WTC11 (cell line): ENCODE data around the gene CCDC158.

Source experiments
- CREB1 ChIP-seq: sonication (generic); formaldehyde crosslinking; IDR thresholded peaks from 2 replicates; pipeline ENCODE4 v1.8.0; 2023; ENCODE audit warnings: mild to moderate bottlenecking, missing genetic modification reagents
- ZNF138 ChIP-seq: sonication (generic); formaldehyde crosslinking; conservative IDR thresholded peaks from 2 replicates; pipeline ENCODE4 v1.8.1; 2022; ENCODE audit warnings: mild to moderate bottlenecking, moderate library complexity, missing genetic modification reagents
- TF ChIP-seq, protein P1 (sequence below): sonication (generic); formaldehyde crosslinking; IDR thresholded peaks from 2 replicates; pipeline ENCODE4 v1.8.1; 2022; ENCODE audit warnings: low read depth, mild to moderate bottlenecking, moderate library complexity, missing genetic modification reagents, borderline replicate concordance

DNA sequence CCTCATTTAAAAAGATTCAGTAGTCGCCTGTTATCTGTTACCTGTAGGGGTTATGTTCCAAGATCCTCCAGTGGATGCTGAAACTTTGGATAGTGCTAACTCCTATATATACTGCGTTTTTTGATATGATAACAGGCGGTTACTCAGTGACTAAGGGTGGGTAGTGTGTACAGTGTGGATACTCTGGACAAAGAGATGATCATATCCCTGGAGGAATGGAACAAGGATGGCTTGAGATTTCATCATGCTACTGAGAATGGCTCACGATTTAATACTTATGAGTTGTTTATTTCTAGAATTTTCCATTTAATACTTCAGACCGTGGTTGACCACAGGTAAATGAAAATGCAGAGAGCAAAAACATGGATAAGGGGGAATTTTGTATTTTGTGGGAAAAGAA is 147.9 kb downstream of the CCDC158 start:
- TF ChIP-seq CREB1 (no peak), ZNF138 (no peak)
- TF ChIP-seq, protein P1, sequence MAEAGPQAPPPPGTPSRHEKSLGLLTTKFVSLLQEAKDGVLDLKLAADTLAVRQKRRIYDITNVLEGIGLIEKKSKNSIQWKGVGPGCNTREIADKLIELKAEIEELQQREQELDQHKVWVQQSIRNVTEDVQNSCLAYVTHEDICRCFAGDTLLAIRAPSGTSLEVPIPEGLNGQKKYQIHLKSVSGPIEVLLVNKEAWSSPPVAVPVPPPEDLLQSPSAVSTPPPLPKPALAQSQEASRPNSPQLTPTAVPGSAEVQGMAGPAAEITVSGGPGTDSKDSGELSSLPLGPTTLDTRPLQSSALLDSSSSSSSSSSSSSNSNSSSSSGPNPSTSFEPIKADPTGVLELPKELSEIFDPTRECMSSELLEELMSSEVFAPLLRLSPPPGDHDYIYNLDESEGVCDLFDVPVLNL: no peak
